ENCODE measurements around the gene SLC26A8. TPM values are rescaled to one million over a fixed set of nuclear protein-coding genes. Genes with fewer than 3 reads are reported as not detected.

SLC26A8 gene
- total RNA-seq, 4 donors from 2014 or later: 0.30 to 1.1 TPM; not detected in 2

GRCh38 chr6:36052097-36052496 lies 27.7 kb upstream of the SLC26A8 start:
- H3K4me1 ChIP-seq: peaks cover 0 to 64% (median 16%) of the 10 kb centered on the region in 4 donors
- TF ChIP-seq POLR2A (IDR thresholded peaks at IDR 0.05) (no peak), EP300 (IDR thresholded peaks at IDR 0.05) (peak; percentile 10 to 56)
- TF ChIP-seq, protein P1, sequence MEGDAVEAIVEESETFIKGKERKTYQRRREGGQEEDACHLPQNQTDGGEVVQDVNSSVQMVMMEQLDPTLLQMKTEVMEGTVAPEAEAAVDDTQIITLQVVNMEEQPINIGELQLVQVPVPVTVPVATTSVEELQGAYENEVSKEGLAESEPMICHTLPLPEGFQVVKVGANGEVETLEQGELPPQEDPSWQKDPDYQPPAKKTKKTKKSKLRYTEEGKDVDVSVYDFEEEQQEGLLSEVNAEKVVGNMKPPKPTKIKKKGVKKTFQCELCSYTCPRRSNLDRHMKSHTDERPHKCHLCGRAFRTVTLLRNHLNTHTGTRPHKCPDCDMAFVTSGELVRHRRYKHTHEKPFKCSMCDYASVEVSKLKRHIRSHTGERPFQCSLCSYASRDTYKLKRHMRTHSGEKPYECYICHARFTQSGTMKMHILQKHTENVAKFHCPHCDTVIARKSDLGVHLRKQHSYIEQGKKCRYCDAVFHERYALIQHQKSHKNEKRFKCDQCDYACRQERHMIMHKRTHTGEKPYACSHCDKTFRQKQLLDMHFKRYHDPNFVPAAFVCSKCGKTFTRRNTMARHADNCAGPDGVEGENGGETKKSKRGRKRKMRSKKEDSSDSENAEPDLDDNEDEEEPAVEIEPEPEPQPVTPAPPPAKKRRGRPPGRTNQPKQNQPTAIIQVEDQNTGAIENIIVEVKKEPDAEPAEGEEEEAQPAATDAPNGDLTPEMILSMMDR (IDR thresholded peaks at IDR 0.05): no peak
- no peak overlapping the region for H3K4me3 ChIP-seq
- 67 to 74% methylated on average over 2 of the region's 2 CpGs for WGBS, 2 donors
- H3K36me3 ChIP-seq: peaks cover 0 to 7% (median 0%) of the 10 kb centered on the region in 3 donors
- H3K9me3 ChIP-seq: no peaks in the 10 kb centered on the region
- DNase-seq (ENCODE audit: low spot score in 2 of 2): peak; percentile 20 to 56
- no peaks in the 10 kb centered on the region for H3K27me3 ChIP-seq
- peak overlapping the region in 2 of 4 donors; percentile 37 to 74 for H3K27ac ChIP-seq

DNA sequence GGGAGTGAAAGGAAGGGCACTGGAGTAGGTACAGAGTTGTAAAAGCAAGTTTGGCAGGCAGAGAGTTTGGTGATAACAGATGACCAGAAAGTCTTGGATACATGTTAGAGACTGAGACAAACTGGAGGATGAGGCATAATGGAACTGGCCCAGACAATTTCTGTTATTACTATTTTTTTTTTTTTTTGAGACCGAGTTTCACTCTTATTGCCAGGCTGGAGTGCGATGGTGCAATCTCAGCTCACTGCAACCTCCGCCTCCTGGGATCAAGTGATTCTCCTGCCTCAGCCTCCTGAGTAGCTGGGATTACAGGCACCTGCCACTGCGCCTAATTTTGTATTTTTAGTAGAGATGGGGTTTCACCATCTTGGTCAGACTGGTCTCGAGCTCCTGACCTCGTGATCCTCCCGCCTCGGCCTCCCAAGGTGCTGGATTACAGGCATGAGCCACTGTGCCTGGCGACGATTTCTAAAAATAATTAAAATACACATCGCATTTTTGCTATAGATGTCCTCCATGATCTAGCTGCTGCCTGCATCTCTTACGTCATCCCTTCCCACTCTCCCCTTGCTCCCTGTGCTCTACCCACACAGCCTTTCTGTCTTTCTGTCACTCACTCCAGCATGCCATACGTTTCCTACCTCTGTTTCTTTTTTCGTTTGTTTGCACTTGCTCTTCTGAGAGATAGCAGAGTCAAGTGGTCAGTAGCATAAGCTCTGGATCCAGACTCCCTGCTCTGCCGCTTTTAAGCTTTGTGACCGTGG lies 26.7 kb upstream of the SLC26A8 start:
- H3K4me1 ChIP-seq: peaks cover 0 to 70% (median 19%) of the 10 kb centered on the region in 4 donors
- H3K27me3 ChIP-seq: no peaks in the 10 kb centered on the region
- 83 to 86% methylated on average over 16 of the region's 16 CpGs for WGBS, 2 donors
- no peak for DNase-seq (ENCODE audit: low spot score in 2 of 2)
- no peaks in the 10 kb centered on the region for H3K9me3 ChIP-seq
- peaks cover 0 to 7% (median 0%) of the 10 kb centered on the region in 3 donors for H3K36me3 ChIP-seq
- H3K4me3 ChIP-seq: no peak overlapping the region
- peak overlapping the region in 2 of 4 donors; percentile 37 to 74 for H3K27ac ChIP-seq
- TF ChIP-seq, protein P1 (IDR thresholded peaks at IDR 0.05): no peak
- TF ChIP-seq POLR2A (IDR thresholded peaks at IDR 0.05): no peak
- TF ChIP-seq EP300 (IDR thresholded peaks at IDR 0.05): no peak

DNA sequence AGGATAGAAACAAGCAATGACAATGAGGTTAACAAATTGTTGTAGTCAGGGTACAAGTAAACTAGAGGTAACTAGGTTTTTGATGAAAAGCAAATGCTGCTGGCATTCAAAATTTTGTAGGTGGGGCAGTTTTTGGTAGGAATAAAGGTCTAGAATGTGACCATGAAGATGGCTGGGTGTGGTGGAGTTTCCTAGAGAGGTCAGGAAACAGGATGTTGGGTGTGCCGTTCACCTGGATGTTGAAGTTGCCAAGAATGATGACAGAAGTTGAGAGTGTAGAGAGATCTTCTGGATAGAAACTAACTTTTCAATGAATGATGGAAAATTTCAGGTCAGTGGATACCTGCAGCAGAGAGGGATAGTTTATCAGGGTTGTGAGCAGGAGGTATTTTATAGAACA lies 25.9 kb upstream of the SLC26A8 start:
- WGBS, 2 donors: 64 to 76% methylated on average over 1 of the region's 1 CpG
- Histone ChIP-seq H3K4me3 (no peak overlapping the region), H3K36me3 (peaks cover 0 to 7% (median 0%) of the 10 kb centered on the region in 3 donors), H3K9me3 (no peaks in the 10 kb centered on the region), H3K27ac (no peak overlapping the region), H3K4me1 (peaks cover 0 to 64% (median 19%) of the 10 kb centered on the region in 4 donors), H3K27me3 (no peaks in the 10 kb centered on the region)
- no peak for DNase-seq (ENCODE audit: low spot score in 2 of 2)
- TF ChIP-seq EP300 (IDR thresholded peaks at IDR 0.05) (no peak), POLR2A (IDR thresholded peaks at IDR 0.05) (no peak)
- TF ChIP-seq, protein P1 (IDR thresholded peaks at IDR 0.05): no peak

DNA sequence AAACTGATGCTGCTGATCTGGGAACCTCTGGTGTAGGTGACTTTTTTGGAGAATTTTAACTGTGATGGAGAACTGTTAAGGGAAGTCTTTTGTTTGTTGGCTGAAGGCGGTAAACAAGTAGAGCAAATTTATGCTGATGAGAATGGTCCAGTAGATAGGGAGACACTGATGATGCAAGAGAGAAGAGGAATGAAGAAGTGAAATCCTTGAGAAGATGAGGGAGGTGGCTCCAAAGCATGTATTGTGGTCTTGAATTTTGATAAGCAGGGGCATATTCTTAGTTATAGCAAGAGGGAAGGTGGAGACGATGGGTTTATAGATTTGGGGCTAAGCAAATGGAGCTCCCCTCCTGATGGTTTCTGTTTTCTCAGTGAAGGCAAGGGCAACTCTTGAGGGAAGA lies 25.1 kb upstream of the SLC26A8 start:
- H3K4me1 ChIP-seq: peaks cover 0 to 65% (median 20%) of the 10 kb centered on the region in 4 donors
- WGBS, 2 donors: 90 to 94% methylated on average over 2 of the region's 2 CpGs
- TF ChIP-seq POLR2A (IDR thresholded peaks at IDR 0.05) (no peak), EP300 (IDR thresholded peaks at IDR 0.05) (no peak)
- TF ChIP-seq, protein P1 (IDR thresholded peaks at IDR 0.05): no peak

DNA sequence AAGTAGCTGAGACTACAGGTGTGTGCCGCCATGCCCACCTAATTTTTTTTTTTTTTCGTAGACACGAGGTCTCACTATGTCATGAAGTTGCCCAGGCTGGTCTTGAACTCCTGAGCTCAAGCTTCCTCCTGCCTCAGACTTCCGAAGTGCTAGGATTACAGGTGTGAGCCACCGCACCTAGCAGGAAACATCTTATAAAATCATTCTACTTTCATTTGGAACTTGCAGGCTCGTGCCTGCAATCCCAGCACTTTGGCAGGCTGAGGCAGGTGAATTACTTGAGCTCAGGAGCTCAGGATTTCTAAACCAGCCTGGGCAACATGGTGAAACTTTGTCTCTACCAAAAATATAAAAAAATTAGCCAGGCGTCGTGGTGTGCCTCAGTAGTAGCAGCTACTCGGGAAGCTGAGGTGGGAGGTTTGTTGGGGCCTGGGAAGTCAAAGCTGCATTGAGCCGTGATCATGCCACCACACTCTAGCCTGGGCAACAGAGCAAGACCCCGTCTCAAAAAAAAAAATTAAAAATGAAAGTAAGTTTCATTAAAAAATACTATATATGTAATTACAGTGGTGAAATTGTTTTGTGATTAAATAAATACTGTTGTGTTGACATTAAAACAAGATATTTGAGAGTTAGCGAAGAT lies 18.3 kb upstream of the SLC26A8 start:
- TF ChIP-seq POLR2A (IDR thresholded peaks at IDR 0.05) (no peak), EP300 (IDR thresholded peaks at IDR 0.05) (no peak)
- no peak overlapping the region for H3K27ac ChIP-seq
- H3K4me1 ChIP-seq: peaks cover 0 to 66% (median 24%) of the 10 kb centered on the region in 4 donors
- no peaks in the 10 kb centered on the region for H3K36me3 ChIP-seq
- H3K27me3 ChIP-seq: no peaks in the 10 kb centered on the region
- DNase-seq (ENCODE audit: low spot score in 2 of 2): no peak
- 94 to 97% methylated on average over 12 of the region's 12 CpGs for WGBS, 2 donors
- no peak overlapping the region for H3K4me3 ChIP-seq
- H3K9me3 ChIP-seq: no peaks in the 10 kb centered on the region

More for the DNA sequence above, 25.1 kb upstream of the SLC26A8 start:
- Histone ChIP-seq H3K9me3 (no peaks in the 10 kb centered on the region), H3K27me3 (no peaks in the 10 kb centered on the region), H3K4me3 (no peak overlapping the region), H3K36me3 (peaks cover 0 to 7% (median 0%) of the 10 kb centered on the region in 3 donors), H3K27ac (no peak overlapping the region)
- no peak for DNase-seq (ENCODE audit: low spot score in 2 of 2)

Data from tibial nerve (tissue), 4 donors.